DMS53 treated with DMSO at 0.1 percent for 48 hours (cell line): ENCODE measurements around the gene UBE2L6.

Experiments used
- DNase-seq: peaks from one replicate; lab custom pipeline; 2025; ENCODE audit not compliant: unreplicated experiment; lab: John Stamatoyannopoulos, UW

The UBE2L6 gene

DNA sequence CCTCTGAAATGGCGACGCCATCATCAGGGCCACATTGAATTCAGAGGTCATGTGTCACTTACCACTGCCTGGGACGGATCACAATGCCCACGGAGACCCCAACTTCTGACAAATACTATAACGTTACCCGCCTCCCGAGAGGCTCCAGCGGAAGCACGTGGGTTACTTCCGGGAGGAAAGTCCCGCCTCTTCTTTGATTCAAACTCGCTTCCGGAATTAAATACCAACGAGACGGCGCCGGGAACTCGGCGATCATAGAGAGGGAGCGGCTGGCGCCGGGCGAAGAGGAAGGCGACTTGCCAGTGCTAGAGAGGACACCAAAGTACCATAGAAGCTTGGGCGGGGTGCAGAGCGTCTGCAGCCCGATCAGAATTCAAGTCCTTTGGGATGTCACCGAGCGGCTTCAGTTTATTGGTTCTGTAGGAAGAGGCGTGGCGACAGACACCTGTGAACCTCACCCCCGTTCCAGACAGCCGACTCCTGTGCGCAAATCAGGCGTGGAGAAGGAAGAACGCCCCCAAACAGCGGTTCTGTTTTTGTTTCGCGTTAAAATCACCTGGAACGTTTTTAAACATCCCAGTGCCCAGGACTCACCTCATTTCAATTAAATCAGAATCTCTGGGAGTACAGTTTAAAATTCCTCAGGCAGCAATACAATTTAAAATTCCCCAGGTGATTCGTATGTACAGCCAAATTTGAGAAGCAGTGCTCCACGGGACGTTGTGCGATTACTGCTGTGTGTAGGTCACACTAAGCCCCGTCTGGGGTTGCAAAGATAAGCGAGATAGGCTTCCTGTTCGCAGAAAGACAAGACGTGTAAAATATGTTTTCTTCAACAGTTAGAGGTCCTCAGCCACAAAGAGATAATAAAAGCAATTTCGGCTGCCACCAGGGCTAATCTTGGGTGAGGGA lies 36.6 kb downstream of the UBE2L6 start, which contains the start of gene TIMM10:
TSS of gene TIMM10 (minus strand) at position 159 of the 912 bp plus-strand sequence. CDS start 565 bp downstream, outside the sequence.
- DNase-seq = peak; percentile 76

DNA sequence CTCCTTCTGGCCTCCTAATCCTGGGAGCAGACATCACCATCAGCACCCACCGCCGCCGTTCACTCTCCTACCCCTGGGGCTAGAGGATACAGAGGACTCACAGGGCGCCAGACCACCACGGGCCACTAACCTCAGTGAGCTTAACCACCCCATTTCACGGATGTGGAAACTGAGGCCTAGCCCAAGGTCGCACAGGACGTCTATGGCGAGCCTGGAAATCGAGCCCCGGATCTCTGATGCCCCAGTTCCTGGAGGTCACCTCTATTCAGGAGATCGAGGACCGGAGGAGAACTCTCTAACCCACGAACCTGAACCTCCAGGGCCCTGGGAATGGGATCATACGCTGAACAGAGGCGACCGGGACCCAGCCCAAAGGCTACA lies 37.3 kb downstream of the UBE2L6 start:
- no peak for DNase-seq

DNA sequence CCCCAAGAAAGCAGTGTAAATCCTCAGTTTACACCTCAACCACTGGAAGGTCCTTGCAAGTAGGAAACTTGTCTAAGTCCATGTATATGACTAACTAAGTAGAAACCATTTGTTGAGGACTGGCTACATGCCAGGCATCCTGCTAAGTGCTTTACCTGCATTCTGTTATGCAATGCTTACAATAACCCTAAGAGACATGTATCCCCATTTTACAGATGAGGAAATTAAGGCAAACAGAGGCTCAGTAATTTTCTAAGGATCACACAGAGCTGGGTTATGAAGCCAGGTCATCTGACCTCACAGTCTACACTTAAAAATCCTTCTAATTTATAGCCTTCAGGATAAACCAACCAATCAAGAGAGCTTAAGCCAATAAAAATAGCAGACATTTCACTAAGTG lies 38.5 kb downstream of the UBE2L6 start:
- DNase-seq = no peak

DNA sequence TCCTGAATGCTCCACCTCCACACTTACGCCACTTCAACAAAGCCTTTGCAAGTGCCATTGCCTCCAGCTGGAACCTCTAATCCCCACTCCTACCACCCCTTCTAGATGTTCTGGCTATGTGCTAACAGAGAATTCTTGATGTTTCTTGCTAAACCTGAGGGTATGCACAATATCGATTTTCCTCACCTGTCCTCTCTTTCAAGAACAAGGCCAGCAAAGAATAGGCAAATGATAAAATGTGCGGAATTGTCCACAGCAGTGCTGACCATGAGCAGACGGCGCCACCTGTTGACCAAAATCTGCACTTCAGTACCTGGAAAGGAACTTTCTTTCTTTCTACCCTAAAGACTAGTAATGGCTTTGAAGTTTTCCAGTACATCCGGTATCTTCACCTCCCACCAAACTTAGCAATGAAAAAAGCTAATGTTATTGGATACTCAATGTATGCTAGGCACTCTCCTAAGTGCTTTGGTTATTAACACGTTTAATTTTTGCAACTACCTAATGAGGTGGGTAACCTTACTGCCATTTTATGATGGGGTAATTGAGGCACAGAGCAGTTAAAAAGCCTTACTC lies 40.3 kb downstream of the UBE2L6 start:
- no peak for DNase-seq

DNA sequence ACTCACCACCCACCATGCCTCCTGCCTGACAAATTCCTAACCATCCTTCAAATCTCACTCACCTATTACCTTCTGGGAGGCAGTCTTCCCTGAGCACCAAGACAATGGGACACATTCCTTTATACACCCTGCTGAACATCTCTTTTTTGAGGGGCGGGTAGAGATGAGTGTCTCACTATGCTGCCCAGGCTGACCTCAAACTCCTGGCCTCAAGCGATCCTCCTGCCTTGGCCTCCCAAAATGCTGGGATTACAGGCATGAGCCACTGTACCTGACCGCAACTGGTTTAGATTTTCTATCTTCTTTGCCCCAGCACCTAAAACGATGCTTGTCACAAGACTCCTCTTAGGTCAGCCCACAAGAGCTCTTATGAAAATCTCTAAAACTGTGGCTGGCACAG lies 44.1 kb downstream of the UBE2L6 start:
- no peak for DNase-seq

DNA sequence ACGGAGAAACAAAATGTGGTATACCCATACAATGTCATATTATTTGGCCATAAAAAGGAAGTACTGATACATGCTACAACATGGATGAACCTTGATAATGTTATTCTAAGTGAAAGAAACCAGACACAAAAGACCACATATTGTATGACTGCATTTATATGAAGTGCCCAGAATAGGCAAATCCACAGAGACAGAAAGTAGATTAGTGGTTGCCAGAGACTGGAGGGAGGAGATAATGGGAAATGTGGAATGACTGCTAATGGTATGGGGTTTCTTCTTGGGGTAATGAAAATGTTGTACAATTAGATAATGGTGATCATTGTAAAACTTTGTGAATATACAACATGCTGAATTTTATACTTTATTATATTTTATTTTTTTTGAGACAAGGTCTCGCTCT lies 46.4 kb downstream of the UBE2L6 start:
- no peak for DNase-seq

DNA sequence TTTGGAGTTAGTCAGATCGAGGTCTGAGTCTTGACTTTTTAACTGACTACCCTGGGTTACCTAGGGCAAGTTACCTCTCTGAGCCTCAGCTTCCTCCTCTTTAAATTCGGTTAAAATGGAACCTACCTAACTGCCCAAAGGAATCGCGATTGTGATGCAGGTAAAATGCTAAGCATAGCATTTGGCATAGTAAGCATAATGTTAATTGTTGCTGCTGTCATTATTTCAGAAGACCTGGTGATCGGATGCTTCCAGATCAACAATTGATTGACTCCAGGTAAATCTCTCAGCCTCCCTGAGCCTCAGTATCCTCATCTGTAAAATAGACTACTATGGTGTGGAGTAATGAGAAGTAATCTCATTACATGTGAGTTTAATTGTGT lies 51.4 kb downstream of the UBE2L6 start:
- DNase-seq = no peak

DNA sequence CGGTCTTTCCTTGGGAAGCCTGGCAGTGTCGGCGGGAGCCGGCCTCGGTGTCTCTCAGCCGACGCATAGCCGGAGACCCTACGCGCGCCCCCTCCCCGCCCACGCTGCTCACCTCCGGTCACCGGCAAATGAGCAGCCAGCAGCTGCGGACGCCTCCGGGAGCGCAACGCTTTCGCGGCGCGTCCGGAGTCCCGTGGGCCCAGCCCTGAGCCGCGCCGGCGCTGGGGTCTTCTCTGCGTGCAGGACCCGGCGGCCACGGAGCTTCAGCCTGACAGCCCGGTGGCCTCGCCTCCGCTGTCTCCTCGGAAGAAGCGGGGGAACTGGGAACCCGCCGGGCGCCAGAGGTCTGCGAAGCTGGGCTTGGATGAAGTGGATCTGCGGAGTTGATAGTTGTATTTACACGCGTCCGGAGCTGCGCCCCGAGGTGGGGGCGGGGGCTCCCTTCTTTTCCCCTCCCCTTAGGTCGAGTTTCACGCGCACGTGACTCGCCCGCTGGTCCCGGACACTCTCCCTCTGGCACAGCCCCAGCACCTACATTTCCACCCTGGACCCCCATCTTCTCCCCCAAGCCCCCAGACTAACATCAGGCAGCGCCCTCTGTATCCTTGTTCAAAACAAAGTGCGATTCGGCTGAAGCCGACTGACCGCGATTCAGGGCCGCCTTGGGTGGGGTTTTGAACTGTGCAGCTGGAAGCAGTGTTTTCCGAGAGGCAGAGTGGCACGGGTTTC lies 52.0 kb downstream of the UBE2L6 start, which contains the start of gene SLC43A1:
TSS of gene SLC43A1 (minus strand) at position 371 of the 729 bp plus-strand sequence. CDS start 1,591 bp downstream, outside the sequence.
- no peak for DNase-seq

DNA sequence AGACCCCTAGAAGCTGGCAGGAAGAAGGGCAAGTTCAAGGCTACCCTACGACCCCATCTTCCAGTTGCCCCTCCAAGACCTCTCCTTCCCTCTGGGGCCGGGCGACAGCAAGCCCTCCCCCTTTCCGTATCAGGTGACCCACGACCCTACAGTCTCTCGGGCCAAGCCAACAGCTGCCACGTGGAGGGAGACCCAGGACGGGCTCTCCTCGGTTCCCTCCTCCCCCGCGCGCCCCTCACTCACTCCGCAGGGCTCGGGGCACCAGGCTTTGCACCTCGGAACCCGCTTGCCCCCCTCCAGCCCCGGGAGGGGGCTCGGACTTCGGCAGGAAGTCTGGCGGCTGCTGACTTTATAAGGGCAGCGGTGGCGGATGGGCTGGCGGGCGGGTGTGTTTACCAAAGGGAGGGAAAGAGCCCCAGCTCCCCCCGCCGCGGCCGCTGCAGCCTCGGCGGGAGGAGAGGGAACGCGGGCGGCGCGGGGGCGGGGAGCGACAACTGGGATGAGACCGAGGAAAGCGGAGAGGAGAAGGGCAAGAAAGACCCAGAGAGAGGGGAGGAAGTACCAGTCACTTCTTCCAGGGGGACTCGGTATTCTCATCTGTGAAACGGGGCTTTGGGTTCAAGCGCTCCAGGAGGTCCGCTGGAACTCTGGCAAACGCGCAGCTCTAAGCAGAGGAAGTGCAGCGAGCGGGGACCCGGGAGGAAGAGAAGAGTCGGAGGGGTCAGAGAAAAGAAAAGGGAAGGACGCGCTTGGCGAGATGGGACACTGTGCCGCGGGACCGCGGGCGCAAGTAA lies 52.7 kb downstream of the UBE2L6 start:
- DNase-seq = no peak

DNA sequence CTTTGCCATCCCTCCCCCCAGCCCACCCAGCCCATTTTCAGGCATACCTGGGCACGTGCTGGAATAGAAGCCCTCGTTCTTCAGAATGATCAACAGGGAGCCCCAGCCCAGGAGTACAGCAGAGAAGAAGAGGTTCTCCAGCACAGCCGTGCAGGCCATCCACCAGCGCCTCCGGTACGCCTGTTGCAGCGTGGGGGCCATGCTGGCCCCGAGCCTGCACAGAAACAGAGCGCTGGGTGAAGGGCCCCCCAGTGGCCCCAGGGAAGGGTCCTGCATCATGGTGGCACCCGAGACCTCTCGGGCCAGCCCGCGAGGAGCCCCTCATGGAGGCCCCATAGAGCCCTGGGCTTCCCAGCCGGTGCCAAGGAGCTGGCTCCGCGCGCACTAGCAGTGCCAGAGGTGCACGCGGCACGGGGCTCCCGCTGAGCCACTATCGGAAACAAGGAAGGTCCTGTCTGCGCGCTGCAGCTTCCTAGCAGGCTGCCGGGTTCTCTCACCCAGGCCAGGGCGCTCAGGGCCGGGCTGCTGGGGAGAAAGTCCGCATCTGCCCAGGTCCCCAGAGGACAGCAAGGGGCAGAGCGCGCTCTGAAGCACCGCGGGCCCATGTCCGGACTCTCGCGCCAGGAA lies 53.4 kb downstream of the UBE2L6 start:
- no peak for DNase-seq

DNA sequence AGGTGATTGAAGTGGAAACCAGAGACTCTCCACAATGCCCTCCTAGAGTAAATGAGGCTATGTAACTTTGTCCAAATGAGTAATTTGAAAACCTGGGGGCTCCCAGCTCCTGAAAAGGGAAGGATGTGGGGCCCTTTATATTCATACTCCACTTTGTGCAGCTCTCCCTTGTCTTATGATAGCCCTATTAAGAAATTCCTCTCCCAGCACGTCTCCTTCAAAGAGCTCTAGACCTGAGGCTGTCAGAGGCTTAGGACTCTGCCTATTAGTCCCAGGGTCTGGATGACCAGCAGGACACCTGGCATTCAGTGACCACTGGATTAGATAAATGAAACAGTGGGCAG lies 54.0 kb downstream of the UBE2L6 start:
- DNase-seq = no peak

DNA sequence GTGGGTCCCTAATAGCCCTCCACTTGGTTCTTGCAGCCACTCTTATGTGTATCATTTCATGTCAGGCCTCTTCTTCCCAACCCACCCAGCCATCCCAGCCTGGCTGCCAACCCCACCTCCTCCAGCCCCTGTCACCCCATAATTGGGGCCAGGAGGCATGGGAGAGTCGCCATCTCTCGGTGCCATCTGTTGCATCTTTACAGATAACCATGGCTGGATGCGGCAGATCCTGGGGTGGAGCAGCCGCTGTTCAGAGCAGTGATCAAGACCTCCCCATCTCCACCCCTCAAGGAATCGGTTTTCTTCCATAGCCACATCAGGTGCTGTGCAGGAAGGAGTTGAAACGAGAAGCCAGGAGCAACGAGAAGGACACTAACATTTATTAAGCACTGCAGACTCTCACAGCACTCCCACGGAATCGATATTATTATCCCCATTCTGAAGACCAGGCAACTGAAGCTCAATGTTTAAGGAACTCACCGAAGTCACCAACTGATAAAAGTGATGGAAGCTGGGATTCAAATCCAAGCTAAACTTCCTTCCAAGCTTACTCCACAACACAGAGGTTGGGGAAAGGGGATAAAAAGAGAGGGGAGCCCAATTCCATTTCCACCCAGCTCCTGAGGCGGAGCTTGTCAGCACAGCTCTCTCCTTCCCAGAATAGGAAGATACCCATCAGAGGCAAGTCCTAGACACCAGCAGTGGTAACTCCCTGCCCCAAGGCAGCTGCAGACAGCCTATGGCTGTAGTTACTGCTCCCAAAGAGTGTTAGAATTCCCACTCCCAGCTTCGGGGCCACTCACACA lies 54.6 kb downstream of the UBE2L6 start:
- DNase-seq = no peak

DNA sequence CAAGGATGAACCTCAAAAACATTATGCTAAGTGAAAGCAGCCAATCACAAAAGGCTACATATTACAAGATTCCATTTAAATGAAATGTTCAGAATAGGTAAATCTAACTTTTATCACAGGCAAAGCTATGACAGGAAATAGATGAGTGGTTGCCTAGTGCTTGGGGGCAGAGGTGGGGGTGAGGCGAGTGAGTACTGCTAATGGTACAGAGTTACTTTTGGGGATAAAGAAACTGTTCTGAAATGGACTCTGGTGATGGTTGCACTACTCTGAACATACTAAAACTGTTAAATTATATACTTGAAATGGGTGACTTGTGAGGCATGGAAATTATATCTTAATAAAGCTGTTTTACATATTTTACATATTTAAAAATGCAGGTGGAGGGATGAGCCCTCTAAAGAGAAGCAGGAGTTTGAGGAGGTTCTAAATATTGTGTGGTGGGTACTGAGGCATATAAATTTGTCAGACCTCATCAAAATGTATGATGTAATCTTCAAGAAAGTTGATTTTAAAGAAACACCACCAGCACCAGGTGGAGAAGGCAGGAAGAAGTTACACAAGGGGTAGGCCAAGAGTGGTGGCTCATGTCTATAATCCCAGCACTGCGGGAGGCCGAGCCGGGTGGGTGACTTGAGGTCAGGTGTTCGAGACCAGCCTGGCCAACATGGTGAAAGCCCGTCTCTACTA lies 55.6 kb downstream of the UBE2L6 start:
- DNase-seq = no peak

DNA sequence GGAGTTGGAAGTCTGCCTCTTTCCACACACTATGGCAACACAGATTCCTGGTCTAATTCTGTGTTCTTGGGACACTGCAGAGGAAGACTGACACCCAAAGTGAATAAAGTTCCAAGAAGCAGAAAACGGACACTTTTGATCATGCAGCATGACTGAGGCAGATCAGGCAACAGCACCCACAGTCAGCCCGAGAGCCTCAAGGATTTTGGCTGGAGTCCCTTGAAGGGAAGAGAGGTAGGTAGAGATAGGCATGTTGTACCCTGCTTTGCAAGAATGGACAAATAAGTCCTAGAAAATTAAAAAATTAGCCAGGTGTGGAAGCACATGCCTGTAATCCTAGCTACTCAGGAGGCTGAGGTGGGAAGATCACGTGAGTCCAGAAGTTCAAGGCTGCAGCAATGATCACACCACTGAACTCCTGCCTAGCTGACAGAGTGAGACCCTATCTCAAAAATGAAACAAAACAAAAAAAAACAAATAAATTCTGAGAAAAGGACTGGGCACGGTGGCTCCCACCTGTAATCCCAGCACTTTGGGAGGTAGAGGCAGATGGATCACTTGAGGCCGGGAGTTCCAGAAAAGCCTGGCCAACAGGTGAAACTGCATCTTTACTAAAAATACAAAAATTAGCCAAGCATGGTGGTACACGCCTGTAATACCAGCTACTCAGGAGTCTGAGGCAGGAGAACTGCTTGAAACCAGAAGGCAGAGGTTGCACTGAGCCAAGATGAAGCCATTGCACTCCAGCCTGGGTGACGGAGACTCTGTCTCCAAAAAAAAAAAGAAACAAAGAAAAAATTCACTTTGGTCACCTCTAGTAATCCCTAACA lies 58.9 kb downstream of the UBE2L6 start:
- no peak for DNase-seq

DNA sequence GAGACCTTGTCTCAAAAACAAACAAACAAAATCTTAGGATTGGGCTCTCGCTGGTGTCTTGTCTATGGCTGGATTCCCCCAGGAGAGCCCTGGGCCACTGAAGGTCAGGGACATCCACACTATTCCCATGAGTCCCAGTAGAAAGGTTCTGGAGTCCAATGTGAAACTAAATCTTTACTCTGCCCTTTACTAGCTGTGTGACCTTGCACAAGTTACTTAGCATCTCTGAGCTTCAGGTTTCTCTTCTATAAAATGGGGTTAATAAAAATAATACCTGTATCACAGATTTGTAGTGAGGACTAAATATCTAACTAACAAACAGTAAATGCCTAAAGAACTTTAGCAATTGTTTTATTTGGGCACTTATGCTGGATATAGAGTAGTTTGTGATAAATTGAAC lies 61.0 kb downstream of the UBE2L6 start:
- DNase-seq = no peak

DNA sequence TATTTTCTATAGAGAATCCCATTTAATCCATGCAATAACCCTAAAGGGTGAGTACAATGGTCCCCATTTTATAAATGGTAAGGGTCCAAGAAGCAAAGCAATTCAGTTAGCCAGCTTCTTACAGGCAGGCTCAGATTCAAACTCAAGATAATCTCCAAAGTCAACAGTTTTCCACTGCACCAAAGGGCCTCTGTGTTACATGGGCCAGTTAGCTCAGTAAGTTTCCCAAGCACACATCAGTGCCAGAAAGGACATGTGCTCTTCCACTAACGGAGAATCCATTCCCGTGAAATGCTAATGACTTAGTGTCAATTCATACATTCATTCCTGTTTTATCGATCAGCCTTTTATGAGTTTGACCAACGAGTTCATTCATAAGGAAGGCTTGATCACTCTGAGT lies 63.0 kb downstream of the UBE2L6 start:
- no peak for DNase-seq

DNA sequence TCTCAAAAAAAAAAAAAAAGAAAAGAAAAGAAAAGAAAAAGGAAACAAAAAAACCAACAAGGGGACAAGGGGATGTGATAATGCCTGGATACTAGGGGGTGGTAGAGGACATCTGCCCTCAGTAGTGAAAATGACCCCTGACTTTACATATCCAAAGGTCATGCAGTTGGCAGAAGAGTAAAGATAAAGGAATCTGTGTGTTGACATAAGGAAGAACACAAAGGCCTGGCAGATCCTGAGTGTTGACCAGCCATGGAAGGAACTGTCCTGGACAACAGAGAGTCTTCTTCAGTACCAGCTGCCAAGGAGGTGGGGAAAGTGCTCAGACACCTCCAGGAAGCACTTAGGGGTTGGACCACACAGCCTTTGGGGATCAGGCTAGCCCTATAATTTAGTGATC lies 64.6 kb downstream of the UBE2L6 start:
- DNase-seq = no peak

DNA sequence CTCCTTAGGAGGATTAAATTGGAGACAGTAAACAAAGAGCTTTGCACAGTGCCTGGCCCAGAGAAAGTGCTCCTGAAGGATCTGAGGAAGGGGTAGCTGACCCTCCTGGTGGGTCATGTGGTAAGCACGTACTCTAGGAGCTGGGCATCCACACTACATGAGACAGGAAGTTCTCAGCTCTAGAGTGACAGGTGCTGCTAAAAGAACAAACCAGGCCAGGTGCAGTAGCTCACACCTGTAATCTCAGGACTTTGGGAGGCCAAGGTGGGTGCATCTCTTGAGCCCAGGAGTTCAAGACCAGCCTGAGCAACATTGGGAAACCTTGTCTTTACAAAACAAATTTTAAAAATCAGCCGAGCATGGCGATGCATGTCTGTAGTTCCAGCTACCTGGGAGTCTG lies 65.1 kb downstream of the UBE2L6 start:
- DNase-seq = no peak
